ENCODE measurements around the gene WDCP.
"Not testable (repeated sequence)": the region's sequence is repeated elsewhere in the genome, so short reads cannot be mapped to it uniquely, and the experiment has no call there.

Gene WDCP

GRCh38 chr2:24022975-24023575 lies 24.1 kb downstream of the WDCP start:
- DNase-seq (ENCODE audit: extremely low read depth in 1 of 2, low read depth in 1 of 2): no peak

- no peak for DNase-seq (ENCODE audit: extremely low read depth in 1 of 2, low read depth in 1 of 2)
Measured at GRCh38 chr2:24022324-24022974, 24.7 kb downstream of the WDCP start.

GRCh38 chr2:24021122-24021998 lies 25.8 kb downstream of the WDCP start:
- DNase-seq (ENCODE audit: extremely low read depth in 1 of 2, low read depth in 1 of 2): no peak

GRCh38 chr2:24020244-24020643 lies 26.9 kb downstream of the WDCP start:
- DNase-seq (ENCODE audit: extremely low read depth in 1 of 2, low read depth in 1 of 2): no peak

GRCh38 chr2:24019729-24020128 lies 27.5 kb downstream of the WDCP start:
- DNase-seq (ENCODE audit: extremely low read depth in 1 of 2, low read depth in 1 of 2): no peak

- DNase-seq (ENCODE audit: extremely low read depth in 1 of 2, low read depth in 1 of 2): no peak
Measured at GRCh38 chr2:24018241-24018640, 28.9 kb downstream of the WDCP start.

- no peak for DNase-seq (ENCODE audit: extremely low read depth in 1 of 2, low read depth in 1 of 2)
Measured at GRCh38 chr2:24017711-24018110, 29.5 kb downstream of the WDCP start.

GRCh38 chr2:24016853-24017703 lies 30.1 kb downstream of the WDCP start:
- DNase-seq (ENCODE audit: extremely low read depth in 1 of 2, low read depth in 1 of 2): no peak

GRCh38 chr2:24016376-24016761 lies 30.8 kb downstream of the WDCP start:
- DNase-seq (ENCODE audit: extremely low read depth in 1 of 2, low read depth in 1 of 2): no peak

GRCh38 chr2:24015562-24016375 lies 31.4 kb downstream of the WDCP start:
- no peak for DNase-seq (ENCODE audit: extremely low read depth in 1 of 2, low read depth in 1 of 2)

GRCh38 chr2:24014902-24015301 lies 32.3 kb downstream of the WDCP start:
- DNase-seq (ENCODE audit: extremely low read depth in 1 of 2, low read depth in 1 of 2): not testable (repeated sequence)

GRCh38 chr2:24012521-24013188 lies 34.5 kb downstream of the WDCP start:
- DNase-seq (ENCODE audit: extremely low read depth in 1 of 2, low read depth in 1 of 2): no peak

- DNase-seq (ENCODE audit: extremely low read depth in 1 of 2, low read depth in 1 of 2): no peak
Measured at GRCh38 chr2:24011250-24012104, 35.7 kb downstream of the WDCP start.

- DNase-seq (ENCODE audit: extremely low read depth in 1 of 2, low read depth in 1 of 2): no peak
Measured at GRCh38 chr2:24010477-24011249, 36.5 kb downstream of the WDCP start.

GRCh38 chr2:24009680-24010476 lies 37.3 kb downstream of the WDCP start, which contains the start of gene MFSD2B:
TSS of gene MFSD2B (plus strand) at chr2:24010085. CDS start at chr2:24010097, 12 bp downstream.
- DNase-seq (ENCODE audit: extremely low read depth in 1 of 2, low read depth in 1 of 2): no peak

GRCh38 chr2:24009367-24009679 lies 37.9 kb downstream of the WDCP start:
- no peak for DNase-seq (ENCODE audit: extremely low read depth in 1 of 2, low read depth in 1 of 2)

- DNase-seq (ENCODE audit: extremely low read depth in 1 of 2, low read depth in 1 of 2): no peak
Measured at GRCh38 chr2:24008672-24009366, 38.4 kb downstream of the WDCP start.
